MCF 10A (cell line): ENCODE results near the gene PLOD2. TPM values are rescaled to one million over a fixed set of nuclear protein-coding genes. Genes with fewer than 3 reads are reported as not detected.

Source experiments
- BruUV-seq: library from RNA; stranded (reverse); fragments of 400-500 nt; replicated peaks from 2 replicates; lab custom pipeline; 2021; lab: Mats Ljungman, UMichigan
- CTCF ChIA-PET: fragments of 300-600 bp; sonication (Branson Sonifier 250); formaldehyde crosslinking; extraction: SDS; loops from one replicate; lab custom pipeline; 2021; ENCODE audit warnings: antibody characterized with exemption, inconsistent platforms; lab: Yijun Ruan, JAX
- POLR2A ChIA-PET: fragments of 300-600, 350-650 bp; sonication (Branson Sonifier 250); formaldehyde crosslinking; extraction: SDS; loops from one replicate; lab custom pipeline; 2020; ENCODE audit warnings: antibody characterized with exemption, inconsistent platforms; lab: Yijun Ruan, JAX
- DNase-seq: peaks from one replicate; pipeline ENCODE4 v3.0.0-alpha.2; 2018; ENCODE audit not compliant: unreplicated experiment
- H3K27ac Mint-ChIP-seq: one replicate; pipeline ENCODE4 v1.8.0; 2022; ENCODE audit warnings: mild to moderate bottlenecking, low read depth, mixed read lengths; ENCODE audit not compliant: unreplicated experiment
- H3K27me3 Mint-ChIP-seq: one replicate; pipeline ENCODE4 v1.8.0; 2022; ENCODE audit warnings: mixed read lengths; ENCODE audit not compliant: insufficient read depth, unreplicated experiment
- H3K36me3 Mint-ChIP-seq: one replicate; pipeline ENCODE4 v1.8.0; 2022; ENCODE audit warnings: mild to moderate bottlenecking, moderate library complexity, mixed read lengths; ENCODE audit not compliant: insufficient read depth, unreplicated experiment
- H3K4me1 Mint-ChIP-seq: one replicate; pipeline ENCODE4 v1.8.0; 2022; ENCODE audit warnings: mixed read lengths; ENCODE audit not compliant: insufficient read depth, unreplicated experiment
- H3K4me3 Mint-ChIP-seq: one replicate; pipeline ENCODE4 v1.8.0; 2022; ENCODE audit warnings: mild to moderate bottlenecking, moderate library complexity, mixed read lengths; ENCODE audit not compliant: unreplicated experiment
- H3K9me3 Mint-ChIP-seq: one replicate; pipeline ENCODE4 v1.8.0; 2022; ENCODE audit warnings: mixed read lengths; ENCODE audit not compliant: unreplicated experiment
- intact Hi-C: fragments of 100-400 bp; cut with micrococcal nuclease; formaldehyde crosslinking; loops from 2 replicates; pipeline ENCODE4 v1.14.1; 2022
- total RNA-seq: library from RNA; stranded (reverse); gene quantifications from 2 replicates; pipeline ENCODE4 v1.2.3, GENCODE V29; 2022
- TF ChIP-seq, protein P1 (sequence below): fragments of 200-600 bp; IDR thresholded peaks from one replicate; pipeline ENCODE4 v1.8.0; 2022; ENCODE audit warnings: antibody characterized with exemption, mild to moderate bottlenecking; ENCODE audit not compliant: unreplicated experiment

PLOD2 gene
- total RNA-seq, 1 experiment from 2014 or later = 149 TPM

DNA sequence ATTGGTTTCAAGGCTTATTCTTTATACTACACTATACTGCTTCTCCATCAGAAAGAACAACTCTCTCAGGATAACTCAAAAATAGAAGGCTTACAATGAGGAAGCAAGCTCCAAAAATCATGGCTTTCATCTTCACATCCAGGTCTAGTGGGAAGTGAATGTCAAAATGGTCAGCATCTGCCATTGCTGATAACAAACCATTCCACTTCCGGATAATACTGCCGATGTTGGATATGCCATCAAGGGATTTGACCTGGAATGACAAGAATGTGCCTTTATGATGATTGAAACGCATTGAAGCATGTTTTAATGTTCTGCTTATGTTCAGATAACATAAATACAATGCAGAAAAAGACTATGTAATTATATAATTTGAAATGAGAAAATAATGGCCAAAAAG, 34.0 kb upstream of the PLOD2 start:
- no peaks in the 10 kb centered on the region for H3K36me3 Mint-ChIP-seq
- BruUV-seq = no TSS peak
- intact Hi-C loops = no loop called here
- no peaks in the 10 kb centered on the region for H3K4me1 Mint-ChIP-seq
- H3K27ac Mint-ChIP-seq = no peak overlapping the region
- H3K27me3 Mint-ChIP-seq = no peaks in the 10 kb centered on the region
- DNase-seq = no peak
- POLR2A ChIA-PET = no interaction called here
- CTCF ChIA-PET = interaction anchor here (0.6 to 5.1 kb wide), 3 partner anchors 23 to 404 kb away, joined by 3 to 25 read pairs (median 4); no protein-coding TSS in a partner anchor
- no peak overlapping the region for H3K4me3 Mint-ChIP-seq
- H3K9me3 Mint-ChIP-seq = no peaks in the 10 kb centered on the region
- TF ChIP-seq, protein P1, sequence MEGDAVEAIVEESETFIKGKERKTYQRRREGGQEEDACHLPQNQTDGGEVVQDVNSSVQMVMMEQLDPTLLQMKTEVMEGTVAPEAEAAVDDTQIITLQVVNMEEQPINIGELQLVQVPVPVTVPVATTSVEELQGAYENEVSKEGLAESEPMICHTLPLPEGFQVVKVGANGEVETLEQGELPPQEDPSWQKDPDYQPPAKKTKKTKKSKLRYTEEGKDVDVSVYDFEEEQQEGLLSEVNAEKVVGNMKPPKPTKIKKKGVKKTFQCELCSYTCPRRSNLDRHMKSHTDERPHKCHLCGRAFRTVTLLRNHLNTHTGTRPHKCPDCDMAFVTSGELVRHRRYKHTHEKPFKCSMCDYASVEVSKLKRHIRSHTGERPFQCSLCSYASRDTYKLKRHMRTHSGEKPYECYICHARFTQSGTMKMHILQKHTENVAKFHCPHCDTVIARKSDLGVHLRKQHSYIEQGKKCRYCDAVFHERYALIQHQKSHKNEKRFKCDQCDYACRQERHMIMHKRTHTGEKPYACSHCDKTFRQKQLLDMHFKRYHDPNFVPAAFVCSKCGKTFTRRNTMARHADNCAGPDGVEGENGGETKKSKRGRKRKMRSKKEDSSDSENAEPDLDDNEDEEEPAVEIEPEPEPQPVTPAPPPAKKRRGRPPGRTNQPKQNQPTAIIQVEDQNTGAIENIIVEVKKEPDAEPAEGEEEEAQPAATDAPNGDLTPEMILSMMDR = no peak

DNA sequence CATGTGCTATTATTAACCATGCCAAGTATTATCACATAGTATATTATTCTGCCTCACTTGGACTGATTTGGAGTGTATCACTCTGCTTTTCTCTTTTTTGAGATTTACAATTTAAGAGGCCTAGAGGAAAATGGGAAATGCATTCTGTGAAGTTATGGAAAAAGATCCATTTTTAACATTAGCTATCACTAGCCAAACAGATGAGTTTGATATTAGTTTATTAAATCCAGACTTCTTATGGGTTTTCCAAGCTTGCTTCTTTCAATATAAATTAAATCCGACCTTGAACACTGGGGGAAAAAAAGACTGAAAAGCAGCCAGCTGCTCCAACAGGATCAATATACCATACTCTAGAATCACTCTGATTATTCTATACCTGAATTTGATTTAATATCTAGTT, 30.1 kb upstream of the PLOD2 start:
- no TSS peak for BruUV-seq
- TF ChIP-seq, protein P1 = no peak
- no peak overlapping the region for H3K27ac Mint-ChIP-seq
- H3K27me3 Mint-ChIP-seq = no peaks in the 10 kb centered on the region
- no peaks in the 10 kb centered on the region for H3K36me3 Mint-ChIP-seq
- intact Hi-C loops = no loop called here
- ChIA-PET CTCF (interaction anchor here (0.6 to 8.5 kb wide), 24 partner anchors 10 to 510 kb away, joined by 3 to 207 read pairs (median 13); partner anchors contain the start of gene PLOD2), POLR2A (no interaction called here)
- H3K9me3 Mint-ChIP-seq = no peaks in the 10 kb centered on the region
- peaks cover 11% of the 10 kb centered on the region for H3K4me1 Mint-ChIP-seq
- H3K4me3 Mint-ChIP-seq = no peak overlapping the region
- no peak for DNase-seq

DNA sequence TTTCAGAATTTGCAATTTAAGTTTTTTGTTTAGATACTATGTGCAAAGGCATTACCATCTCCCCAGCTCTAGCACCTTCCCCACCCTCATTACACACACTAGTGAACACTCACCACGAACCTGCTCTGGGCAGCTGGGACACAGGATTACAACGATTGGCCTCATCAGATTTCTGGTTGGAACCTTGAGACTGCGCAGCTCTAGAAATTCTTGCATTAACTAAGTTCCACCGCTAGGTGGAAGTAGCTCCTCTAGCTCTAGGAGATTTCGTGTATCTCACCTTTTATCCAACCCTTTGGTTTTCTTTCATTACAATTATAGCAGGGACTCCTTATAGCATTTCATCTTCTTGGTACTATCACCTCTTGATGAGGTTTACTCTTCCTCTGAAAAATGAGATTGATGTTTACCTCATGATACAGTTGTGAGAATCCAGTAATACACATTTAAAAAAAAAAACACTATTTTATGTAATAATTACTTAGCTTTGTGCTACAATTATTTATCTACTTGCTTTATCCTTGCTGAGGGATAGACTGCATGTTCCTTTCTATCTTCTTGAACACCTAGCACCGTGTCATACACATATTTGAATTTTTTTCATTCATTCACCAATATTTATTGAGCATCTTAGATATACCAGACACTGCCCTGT, 28.7 kb upstream of the PLOD2 start:
- CTCF ChIA-PET = interaction anchor here (0.5 to 8.5 kb wide), 75 partner anchors 11 to 1274 kb away, joined by 3 to 207 read pairs (median 4); partner anchors contain the start of gene PLOD2
- no TSS peak for BruUV-seq
- TF ChIP-seq, protein P1 = peak; percentile 48
- no peaks in the 10 kb centered on the region for H3K27me3 Mint-ChIP-seq
- H3K4me1 Mint-ChIP-seq = peaks cover 21% of the 10 kb centered on the region
- H3K36me3 Mint-ChIP-seq = no peaks in the 10 kb centered on the region
- H3K4me3 Mint-ChIP-seq = peak overlapping the region; percentile 22
- POLR2A ChIA-PET = interaction anchor here (0.7 to 3.3 kb wide), 7 partner anchors 23 to 388 kb away, joined by 3 to 18 read pairs (median 6); partner anchors contain the start of gene PLOD2
- intact Hi-C loops = loop anchor here (1.0 to 2.0 kb wide), 3 partner anchors 138 to 451 kb away; no protein-coding TSS in a partner anchor
- peak; percentile 75 for DNase-seq
- H3K9me3 Mint-ChIP-seq = no peaks in the 10 kb centered on the region
- no peak overlapping the region for H3K27ac Mint-ChIP-seq

DNA sequence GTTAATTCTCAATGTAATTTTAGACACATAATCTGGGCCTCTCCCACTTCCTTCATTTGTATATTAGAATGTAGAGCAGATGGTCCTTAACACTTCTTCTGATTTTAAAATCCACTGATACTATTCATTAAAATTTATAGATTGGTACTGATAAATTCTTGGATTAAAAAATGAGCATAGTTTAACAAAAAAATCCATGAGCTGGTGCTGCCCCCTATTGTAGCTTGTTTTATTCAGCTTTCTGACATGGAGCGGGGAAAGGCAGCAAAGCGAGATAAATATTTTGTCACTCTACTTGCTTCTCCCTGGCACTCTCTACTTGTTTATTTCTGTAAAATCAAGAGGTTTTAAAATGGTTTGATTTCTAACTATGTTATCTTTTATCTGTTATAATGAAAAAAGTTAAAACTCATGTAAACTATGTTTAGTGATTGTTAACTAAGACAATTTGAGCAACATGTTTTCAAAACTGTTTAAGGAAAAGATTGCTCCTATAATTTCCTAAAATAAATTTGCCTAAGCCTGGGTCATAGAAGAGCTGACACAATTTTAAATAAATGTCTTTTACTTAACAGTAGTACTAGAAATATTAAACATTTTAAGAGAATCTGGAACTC, 26.5 kb upstream of the PLOD2 start:
- DNase-seq = peak; percentile 56
- no peaks in the 10 kb centered on the region for H3K27me3 Mint-ChIP-seq
- intact Hi-C loops = loop anchor here (1.0 kb wide), 2 partner anchors 122 to 411 kb away; no protein-coding TSS in a partner anchor
- TF ChIP-seq, protein P1 = peak; percentile 65
- ChIA-PET CTCF (interaction anchor here (0.8 to 8.5 kb wide), 25 partner anchors 11 to 411 kb away, joined by 3 to 207 read pairs (median 11); partner anchors contain the start of gene PLOD2), POLR2A (interaction anchor here (0.6 to 3.3 kb wide), 6 partner anchors 26 to 357 kb away, joined by 3 to 18 read pairs (median 4); partner anchors contain the start of genes PLOD2 and PLSCR1)
- no TSS peak for BruUV-seq
- H3K4me3 Mint-ChIP-seq = no peak overlapping the region
- peaks cover 31% of the 10 kb centered on the region for H3K4me1 Mint-ChIP-seq
- no peak overlapping the region for H3K27ac Mint-ChIP-seq
- H3K36me3 Mint-ChIP-seq = no peaks in the 10 kb centered on the region
- H3K9me3 Mint-ChIP-seq = no peaks in the 10 kb centered on the region
